NCI-H2196 (cell line): ENCODE results near the gene RARS2.

Experiments
- DNase-seq: peaks from one replicate; lab custom pipeline; 2025; ENCODE audit not compliant: unreplicated experiment; lab: John Stamatoyannopoulos, UW

Gene RARS2

DNA sequence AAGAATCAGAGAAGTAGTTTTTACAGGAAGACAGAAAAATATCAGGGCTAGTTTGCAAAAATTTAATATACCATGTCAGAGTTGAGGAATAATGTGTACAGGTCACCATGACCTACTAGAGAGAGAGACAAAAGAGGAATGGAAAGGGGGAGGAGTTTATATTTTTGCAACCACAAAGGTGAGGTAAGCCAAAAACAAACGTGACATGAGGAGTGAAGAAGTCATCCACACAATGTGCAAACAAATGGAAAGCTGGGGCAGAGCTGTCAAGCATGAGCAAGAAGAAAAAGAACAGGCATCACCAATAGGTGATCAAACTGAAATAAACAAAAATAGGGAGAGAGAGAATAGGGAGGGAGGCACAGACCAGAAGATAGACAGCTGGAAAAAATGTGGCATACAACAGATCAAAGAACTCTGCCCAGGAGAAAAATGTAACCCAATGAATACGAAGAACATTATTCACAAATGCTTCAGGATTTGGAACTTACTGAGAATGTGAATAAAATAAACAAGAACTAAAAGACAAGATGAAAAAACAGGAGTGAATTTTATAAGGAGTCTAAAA lies 15.5 kb downstream of the RARS2 start:
- peak; percentile 35 for DNase-seq

DNA sequence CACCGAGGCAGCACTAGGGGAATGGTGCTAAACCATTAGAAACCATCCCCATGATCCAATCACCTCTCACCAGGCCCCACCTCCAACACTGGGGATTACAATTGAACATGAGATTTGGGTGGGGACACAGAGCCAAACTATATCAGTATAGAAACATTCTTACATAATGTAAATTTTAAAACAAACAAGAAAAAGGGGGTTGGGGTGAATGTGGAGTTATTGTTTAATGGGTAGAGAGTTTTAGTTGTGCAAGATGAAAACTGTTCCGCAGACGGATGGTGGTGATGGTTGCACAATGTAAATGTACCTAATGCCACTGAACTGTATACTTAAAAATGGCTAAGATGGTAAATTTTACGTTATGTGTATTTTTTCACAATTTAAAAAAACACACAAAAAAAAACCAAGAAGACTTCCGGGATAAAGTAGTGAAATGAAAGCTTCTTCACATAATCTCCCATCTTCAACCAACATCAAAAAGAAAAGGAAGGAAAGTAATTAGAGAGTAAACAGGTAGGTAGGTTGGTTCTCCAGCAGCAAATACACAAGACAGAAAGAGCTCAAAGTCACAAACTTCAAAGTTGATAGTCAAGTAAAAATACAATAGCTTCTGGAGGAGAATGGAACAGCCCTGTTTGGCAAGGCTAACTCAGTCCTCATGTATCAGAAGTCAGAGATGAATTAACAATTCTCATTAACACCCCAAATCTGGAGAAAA lies 16.3 kb downstream of the RARS2 start:
- no peak for DNase-seq

DNA sequence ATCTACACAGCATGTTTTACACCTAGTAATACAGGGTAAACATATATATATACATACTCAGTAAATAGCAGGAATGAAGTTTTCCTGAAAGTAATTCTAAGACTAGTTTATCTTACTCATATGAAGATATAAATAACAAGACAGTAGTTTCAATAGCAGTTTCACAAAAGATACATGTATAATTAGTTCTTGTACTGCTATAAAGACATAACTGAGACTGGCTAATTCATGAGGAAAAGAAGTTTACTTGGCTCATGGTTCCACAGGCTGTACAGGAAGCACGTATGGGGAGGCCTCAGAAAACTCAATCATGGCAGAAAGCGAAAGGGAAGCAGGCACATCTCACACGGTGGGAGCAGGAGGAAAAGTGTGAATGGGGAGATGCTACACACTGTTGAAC lies 16.9 kb downstream of the RARS2 start:
- DNase-seq, result no peak

DNA sequence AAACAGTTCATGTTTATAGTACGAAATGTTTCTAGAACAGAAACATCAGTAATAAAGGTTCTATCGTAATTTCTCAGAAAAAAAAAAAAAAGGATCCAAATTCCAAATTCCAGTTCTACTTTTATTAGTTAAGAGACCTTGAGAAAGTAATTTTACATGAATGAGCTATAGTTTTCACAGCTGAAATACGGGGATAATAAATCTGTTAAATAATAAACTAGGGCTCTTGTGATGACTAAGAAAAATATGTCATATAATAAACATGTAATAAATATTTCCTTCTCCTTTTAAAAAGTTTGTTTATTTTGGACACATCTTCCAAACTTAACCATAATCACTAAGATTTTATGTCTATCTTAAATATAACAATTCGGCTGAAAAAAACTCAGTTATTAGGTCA lies 17.8 kb downstream of the RARS2 start:
- no peak for DNase-seq

DNA sequence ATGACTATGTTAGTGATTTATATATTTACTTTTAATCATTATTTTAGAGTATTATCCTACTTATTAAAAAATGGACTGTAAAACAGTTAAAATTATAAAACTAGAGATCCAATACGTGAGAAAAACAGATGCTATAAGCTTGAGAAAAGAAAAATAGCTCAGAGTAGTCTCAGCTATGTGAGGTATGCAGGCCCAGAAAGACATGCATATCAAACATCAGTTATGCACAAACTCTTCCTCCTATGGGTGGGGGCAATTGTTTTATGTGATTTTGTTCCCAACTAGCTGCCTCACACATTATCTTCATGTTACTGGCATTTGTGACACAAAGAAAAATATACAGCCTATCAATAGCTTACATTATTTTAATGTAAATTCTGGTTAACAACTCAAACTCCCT lies 28.8 kb downstream of the RARS2 start:
- no peak for DNase-seq

DNA sequence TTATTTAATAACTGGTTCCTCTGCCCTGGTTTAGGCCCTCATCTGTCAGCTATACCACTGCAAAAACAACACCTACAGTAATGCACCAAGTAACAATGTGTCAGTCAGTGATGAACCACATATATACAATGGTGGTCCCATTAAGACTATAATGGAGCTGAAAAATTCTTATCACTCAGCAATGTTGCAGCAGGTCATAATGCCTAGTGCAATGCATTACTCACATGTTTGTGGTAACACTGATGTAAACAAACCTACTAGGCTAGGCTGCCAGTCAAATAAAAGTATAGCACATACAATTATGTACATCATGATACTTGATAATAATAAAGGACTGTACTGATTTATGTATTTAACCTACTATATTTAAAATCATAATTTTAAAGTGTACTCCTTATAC lies 31.3 kb downstream of the RARS2 start:
- no peak for DNase-seq

DNA sequence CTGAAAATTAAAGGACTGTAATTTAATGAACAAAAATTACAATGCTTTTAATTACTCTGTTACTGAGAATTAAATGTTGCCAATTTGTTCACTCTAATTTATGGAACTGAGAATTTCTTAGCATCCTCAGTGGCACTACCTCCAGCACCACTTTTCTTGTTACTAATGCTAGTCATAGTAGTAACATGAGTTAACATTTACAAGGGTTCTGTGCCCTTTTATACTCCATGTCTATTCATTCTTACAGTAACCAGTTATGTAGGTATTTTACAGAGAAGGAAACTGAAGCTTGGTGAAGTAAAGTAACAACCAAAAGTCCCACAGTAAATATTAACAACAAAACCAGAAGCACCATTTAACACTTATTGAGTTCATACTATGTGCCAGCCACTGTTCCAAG lies 34.3 kb downstream of the RARS2 start:
- DNase-seq, result no peak

DNA sequence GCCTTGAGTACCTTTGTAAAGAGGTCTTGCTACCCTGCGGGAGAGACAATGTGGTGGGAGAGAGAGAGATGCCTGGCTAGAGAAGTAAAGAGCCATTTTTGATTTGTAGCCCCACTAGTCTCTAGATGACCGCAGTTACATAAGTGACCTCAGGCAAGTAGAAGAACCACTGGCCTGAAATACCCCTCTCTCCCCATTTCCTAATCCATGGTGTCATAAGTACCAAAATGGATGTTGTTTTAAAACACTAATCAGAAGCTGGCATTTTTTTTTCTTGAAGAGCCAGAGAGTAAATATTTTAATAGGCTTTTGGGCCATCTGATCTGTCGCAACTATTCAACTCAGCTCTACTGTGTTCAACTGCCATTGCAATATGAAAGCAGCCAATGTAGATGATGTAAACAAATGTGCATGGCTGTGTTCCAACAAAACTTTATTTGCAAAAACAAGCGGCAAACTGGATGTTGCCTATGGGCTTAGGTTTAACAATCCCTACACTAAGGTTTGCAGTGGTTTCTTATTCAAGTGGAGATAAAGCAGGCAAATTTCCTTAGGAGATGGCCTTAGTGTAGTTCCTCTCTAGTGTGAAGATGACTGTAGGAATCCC lies 36.5 kb downstream of the RARS2 start:
- DNase-seq, result no peak

DNA sequence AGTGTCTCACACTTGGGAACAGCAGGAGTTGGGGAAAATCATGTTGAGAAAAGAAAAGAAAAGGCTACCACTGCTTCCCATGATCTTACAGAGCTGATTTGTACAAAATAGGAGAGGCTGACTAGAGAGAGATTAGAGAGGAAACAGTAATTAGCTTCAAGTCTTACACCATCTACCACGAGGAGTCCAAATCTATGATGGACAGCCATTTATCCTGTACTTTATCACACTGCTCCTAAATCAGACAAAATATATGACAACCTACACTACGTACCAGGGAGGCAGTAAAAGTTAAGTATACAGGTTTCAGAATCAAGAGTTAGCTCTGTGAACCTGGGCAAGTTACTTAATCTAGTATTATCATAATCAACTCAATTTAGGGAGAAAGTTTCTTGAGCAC lies 38.0 kb downstream of the RARS2 start:
- DNase-seq, result no peak

DNA sequence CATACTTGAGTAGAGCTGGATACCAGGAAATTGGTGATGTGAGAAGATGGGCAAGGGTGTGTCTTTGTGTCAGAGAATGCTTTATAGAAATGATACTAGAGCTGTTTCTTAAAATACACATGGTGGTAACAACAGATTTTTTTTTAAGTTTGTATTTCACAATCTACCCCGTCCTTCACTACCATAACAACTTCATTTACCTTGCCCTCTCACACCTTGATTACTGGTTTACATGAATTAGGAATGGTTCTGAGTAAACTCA lies 45.4 kb downstream of the RARS2 start:
- no peak for DNase-seq

DNA sequence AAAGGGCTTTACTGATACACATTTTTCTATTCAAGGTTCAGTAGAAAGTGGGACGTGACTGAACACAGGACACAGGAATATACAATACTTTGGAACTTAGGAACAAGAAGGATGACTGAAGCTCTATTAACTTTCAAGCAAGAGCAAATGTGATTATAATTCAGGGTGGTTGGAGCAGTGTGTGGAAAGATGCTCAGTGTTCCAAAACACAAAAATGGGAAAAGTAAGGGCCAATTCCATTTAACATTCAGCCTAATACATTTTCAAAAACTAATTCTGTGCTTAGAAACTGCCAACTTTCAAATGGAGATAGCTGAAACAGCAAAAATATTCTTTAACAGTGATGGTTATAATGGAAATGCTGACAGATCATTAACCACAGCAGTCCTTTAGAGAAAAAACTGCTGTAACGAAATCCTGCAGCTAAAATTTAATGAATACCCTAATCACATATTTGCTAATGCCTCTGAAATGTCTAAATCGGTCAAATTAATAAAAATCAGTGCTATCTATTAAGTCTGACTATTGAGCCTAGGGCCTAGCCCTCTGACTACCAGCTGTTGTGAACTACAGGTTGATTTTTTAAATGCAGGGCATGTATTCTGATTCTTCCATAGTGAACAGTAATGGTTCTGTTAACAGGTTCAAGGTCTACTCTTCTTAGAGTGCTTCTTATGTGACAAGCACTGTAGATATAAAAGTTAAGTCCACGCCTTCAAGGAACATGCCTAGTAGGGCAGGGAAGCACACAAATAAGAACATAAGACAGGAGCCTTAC lies 45.9 kb downstream of the RARS2 start:
- DNase-seq, result no peak

DNA sequence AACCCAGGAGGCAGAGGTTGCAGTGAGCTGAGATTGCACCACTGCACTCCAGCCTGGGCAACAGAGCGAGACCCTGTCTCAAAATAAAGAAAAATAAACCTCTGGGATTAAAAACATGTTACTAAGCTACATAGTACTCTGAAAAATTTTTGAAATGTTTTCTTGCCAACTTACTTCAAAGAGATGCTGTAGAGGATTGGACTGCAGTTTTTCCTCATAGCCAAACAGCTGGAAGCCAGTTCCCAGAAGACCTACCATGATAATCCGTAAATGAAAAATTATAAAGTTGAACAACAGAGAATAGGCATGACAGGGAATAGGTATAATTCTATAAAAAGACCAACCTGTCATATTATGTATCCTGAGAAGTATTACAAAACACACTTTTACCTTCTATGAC lies 48.0 kb downstream of the RARS2 start:
- DNase-seq, result no peak

DNA sequence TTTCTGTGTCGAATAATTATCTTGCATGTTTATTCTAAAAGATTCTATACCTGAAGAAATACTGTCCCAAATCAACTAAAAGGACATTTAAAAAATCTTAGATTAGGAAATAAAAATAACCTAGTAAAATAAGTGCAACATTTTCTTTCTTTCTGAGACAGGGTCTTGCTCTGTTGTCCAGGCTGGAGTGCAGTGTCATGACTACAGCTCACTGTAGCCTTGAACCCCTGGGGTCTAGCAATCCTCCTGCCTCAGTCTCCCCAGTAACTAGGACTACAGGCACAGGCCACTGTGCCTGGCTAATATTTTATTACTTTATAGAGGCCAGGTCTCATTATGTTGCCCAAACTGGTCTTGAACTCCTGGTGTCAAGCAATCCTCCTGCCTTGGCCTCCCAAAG lies 48.7 kb downstream of the RARS2 start:
- no peak for DNase-seq

DNA sequence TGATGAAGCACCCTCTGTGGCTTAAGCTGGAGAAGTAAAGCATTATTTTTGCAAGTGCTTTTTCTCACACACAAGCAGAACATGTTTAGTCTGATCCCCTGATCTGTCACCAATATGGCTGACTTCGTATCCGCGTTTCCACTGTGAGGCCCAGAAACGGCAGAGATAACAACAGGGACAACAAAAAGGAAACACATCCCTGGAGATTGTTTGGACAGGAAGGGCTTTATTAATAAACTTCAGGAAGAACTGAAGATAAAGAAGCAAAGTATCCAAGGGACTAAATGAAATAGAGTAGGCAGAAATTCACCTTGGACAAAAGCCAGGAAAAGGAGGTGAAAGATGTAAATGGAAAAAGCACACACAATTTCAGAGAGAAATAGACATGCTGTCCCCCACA lies 49.2 kb downstream of the RARS2 start:
- no peak for DNase-seq

DNA sequence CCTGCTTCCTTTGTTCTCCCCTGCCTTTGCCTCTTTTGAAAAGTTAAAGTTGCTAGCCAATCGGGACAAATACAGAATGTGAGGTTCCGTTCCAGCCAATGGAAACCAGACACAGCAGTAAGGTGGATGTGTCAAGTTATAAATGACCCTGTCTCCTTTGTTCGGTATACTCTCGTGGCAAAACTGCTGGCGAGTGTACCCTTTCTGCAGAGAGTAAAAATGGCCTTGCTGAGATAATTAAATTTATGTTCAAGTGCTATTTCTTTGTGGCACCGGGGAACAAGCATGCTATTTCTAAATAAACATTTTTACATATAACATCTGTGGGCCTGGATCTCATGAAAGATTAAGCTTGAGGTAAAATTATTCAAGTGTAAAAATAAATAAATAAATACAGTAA lies 50.2 kb downstream of the RARS2 start:
- DNase-seq, result no peak

DNA sequence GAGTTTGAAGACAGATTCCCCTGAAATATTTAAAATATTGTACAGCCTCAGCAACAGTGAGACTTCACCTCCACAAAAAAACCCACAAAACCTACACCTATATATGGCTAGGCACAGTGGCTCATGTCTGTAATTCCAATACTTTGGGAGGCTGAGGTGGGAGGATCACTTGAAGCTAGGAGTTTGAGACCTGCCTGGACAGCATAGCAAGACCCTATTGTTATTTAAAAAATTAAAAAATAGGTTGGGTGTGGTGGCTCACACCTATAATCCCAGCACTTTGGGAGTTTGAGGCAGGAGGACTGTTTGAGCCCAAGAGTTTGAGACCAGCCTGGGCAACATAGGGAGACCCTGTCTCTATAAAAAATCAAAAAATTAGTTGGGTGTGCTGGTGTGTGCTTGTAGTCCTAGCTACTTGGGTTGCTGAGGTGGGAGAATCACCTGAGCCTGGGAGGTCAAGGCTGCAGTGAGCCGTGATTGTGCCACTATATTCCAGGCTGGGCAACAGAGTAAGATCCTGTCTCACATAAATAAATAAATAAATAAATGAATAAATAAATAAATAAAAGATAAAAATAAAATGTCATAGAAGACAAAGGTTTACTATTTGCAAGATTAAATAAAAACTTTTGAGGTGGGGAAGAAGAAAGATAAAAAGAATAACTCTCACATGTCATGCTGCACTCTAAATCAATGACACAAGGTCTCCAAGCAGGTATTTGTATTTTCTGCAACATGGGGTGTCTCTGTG lies 51.1 kb downstream of the RARS2 start:
- DNase-seq, result no peak

DNA sequence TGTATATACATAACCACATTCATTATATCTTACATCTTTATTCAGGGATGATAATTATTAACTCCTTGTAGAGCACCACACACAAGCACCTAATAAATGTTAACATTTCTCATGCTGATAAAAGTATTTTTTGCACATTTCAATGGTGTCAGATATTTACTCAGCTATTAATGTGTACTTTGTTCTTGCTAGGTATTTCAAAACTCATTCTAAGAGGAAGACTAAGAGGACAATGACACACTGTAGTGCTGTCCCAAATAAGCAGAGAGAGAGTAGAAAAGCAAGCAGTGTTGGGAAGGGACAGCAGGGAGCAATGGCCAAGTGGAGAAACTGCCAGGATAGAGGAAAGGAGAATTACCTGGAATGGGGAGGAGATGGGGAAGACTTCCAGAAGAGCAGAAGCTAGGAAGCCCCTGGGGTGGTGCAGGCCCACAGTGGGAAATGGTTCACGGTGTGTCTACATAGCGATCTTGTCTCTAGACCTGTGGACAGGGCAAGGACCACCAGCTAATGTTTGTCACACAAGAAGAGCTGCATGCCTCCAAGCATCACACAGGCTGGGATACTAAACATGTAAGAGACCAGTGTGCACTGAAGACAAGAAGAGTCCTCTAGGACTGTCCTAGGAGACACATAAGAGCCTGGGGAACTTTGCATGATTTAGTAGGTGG lies 55.3 kb downstream of the RARS2 start:
- no peak for DNase-seq

DNA sequence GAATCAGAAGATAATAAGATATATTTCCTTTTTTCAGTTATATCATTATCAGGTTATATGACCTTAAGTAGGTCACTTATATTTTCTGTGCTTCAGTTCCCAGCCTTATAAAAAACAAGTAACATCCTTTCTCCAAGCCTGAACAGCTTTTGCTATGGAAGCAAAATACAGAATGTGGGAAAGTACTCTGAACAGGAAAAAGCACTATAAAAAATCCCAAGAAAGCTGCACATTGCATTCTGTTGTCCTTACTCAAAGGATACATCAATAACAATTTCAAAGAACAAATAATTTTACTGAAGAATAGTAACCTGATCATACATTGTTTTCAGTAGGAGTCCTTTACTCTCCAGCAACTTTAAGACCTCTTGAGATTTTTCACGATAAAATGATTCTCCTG lies 60.6 kb downstream of the RARS2 start:
- DNase-seq, result no peak

DNA sequence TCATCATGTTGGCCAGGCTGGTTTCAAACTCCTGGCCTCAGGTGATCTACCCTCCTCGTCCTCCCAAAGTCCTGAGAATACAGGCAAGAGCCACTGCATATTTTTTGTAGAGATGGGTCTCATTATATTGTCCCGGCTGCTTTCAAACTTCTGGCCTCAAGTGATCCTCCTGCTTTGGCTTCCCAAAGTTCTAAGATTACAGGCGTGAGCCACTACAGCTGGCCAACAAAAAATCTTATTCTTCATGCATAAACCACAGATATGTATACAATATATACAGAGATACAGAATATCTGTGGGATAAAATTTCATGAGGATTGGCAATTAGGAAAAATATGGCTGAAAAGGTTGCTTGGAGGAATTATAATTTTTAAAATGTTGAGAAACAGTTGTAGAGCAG lies 67.1 kb downstream of the RARS2 start:
- DNase-seq, result no peak

DNA sequence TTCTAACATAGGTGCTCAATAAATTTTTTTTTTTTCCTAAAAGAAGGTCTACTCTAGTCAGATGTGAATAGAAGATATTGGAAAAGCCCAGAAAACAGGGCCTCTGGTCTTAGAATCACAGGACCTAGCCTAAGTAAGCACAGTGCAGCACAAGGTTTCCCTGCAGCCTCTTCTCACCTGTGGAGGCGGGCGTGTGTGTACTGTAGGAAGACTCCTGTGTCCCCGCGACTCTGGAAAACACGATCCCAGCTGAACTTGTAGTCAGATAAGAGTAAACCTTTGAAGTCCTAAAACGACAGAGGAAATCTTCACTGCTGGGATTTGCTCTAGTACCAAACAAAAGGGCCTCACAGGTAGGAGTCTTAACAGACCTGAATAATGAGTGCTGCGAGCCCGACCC lies 71.3 kb downstream of the RARS2 start:
- DNase-seq, result no peak

DNA sequence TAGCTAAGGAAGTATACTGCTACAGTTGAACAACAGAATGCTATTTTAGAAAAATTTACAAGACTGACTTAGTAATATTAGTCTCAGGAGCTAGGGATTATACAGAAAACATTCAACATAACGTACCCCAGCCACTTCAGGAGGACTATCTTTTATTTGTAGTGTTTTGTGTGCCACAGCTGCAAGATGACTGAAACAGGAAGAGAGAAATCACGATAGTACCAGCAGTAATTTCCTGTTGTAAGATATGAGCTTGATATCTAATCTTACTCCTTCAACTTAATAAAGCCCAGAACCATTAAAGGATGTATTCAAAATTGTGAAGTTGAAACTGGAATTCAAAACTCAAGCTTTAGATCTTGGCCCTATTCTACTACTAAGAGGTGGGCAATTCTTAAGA lies 75.0 kb downstream of the RARS2 start:
- no peak for DNase-seq
